HepG2 (cell line): ENCODE results near the gene NEK5. TPM values are rescaled to one million over a fixed set of nuclear protein-coding genes. Genes with fewer than 3 reads are reported as not detected.

Source experiments
- ATAC-seq: fragments of 200-7000 bp; cut with Tn5 transposase; 3 replicates; pipeline ENCODE4 v1.9.1; 2020; ENCODE audit warnings: mild to moderate bottlenecking, moderate library complexity
- BruUV-seq: library from RNA; stranded (reverse); fragments of 400-500 nt; replicated peaks from 2 replicates; lab custom pipeline; 2021; lab: Mats Ljungman, UMichigan
- CTCF ChIA-PET: fragments of 300-600 bp; formaldehyde crosslinking; extraction: SDS; loops from one replicate; lab custom pipeline; 2021; ENCODE audit warnings: low total read pairs, inconsistent platforms, low intra/inter-chr PET ratio; lab: Yijun Ruan, JAX
- POLR2A ChIA-PET: fragments of 350-600 bp; sonication (Branson Sonifier 250); formaldehyde crosslinking; loops from one replicate; lab custom pipeline; 2020; ENCODE audit warnings: antibody characterized with exemption, inconsistent platforms; lab: Yijun Ruan, JAX
- DNase-seq: peaks from one replicate; pipeline ENCODE4 v3.0.0-alpha.2; 2015; ENCODE audit warnings: low spot score
- FAIRE-seq: peaks from 3 replicates; lab custom pipeline; 2011; peaks lifted over from hg19 to GRCh38; lab: Jason Lieb, UNC
- H2AFZ ChIP-seq: one replicate; pipeline ENCODE4 v1.6.1; 2011; ENCODE audit warnings: low read length, inconsistent platforms
- H3K27ac ChIP-seq: fragments of 300-600 bp; 3 replicates; pipeline ENCODE4 v1.8.0; 2011; ENCODE audit warnings: mixed run types, mild to moderate bottlenecking, mixed read lengths, low read length, inconsistent platforms; ENCODE audit not compliant: insufficient read depth; ENCODE audit errors: extremely low read length
- H3K27me3 ChIP-seq, 2 experiments: fragments of 200-600 bp in 1 of 2; 2 replicates in 1 of 2; 3 replicates in 1 of 2; pipeline versions ENCODE4 v1.6.0 to v1.8.0; 2011; ENCODE audit warnings: low read length in 2 of 2, mild to moderate bottlenecking in 2 of 2, moderate library complexity in 2 of 2, inconsistent platforms in 1 of 2; ENCODE audit not compliant: insufficient read depth in 2 of 2, control insufficient read depth in 1 of 2
- H3K36me3 ChIP-seq, 2 experiments: fragments of 200-600 bp in 1 of 2; replicated peaks in 1 of 2; 2 replicates in 1 of 2; 3 replicates in 1 of 2; pipeline versions ENCODE4 v1.5.1 to v1.8.0; 2011; ENCODE audit warnings: low read length in 2 of 2, inconsistent platforms in 1 of 2; ENCODE audit not compliant: insufficient read depth in 2 of 2, control insufficient read depth in 1 of 2
- H3K4me1 ChIP-seq: 2 replicates; pipeline ENCODE4 v1.5.1; 2012; ENCODE audit warnings: low read length, inconsistent platforms; ENCODE audit not compliant: insufficient read depth
- H3K4me2 ChIP-seq: 2 replicates; pipeline ENCODE4 v1.6.0; 2011; ENCODE audit warnings: low read depth, low read length, inconsistent platforms
- H3K4me3 ChIP-seq, 3 experiments: fragments of 200-600 bp in 1 of 3; sonication (generic), shearing (Covaris generic) in 1 of 3; replicated peaks in 1 of 3; 2 replicates each; pipeline ENCODE4 v1.5.1; 2011 to 2016; ENCODE audit warnings: low read length in 3 of 3, inconsistent platforms in 2 of 3, low read depth in 2 of 3, mild to moderate bottlenecking in 2 of 3, control low read depth in 1 of 3, mixed read lengths in 1 of 3; ENCODE audit not compliant: insufficient read depth in 1 of 3
- H3K79me2 ChIP-seq: one replicate; pipeline ENCODE4 v1.6.1; 2011; ENCODE audit warnings: low read length, inconsistent platforms; ENCODE audit not compliant: insufficient read depth
- H3K9ac ChIP-seq: 2 replicates; pipeline ENCODE4 v1.6.0; 2011; ENCODE audit warnings: mild to moderate bottlenecking, low read depth, low read length, inconsistent platforms; ENCODE audit not compliant: insufficient read depth
- H3K9me3 ChIP-seq: 2 replicates; pipeline ENCODE4 v1.5.1; 2012; ENCODE audit warnings: mild to moderate bottlenecking, low read length
- H4K20me1 ChIP-seq: 2 replicates; pipeline ENCODE4 v1.6.0; 2011; ENCODE audit warnings: inconsistent platforms, mild to moderate bottlenecking, low read length, moderate library complexity; ENCODE audit not compliant: insufficient read depth
- ZFP82 ChIP-seq: sonication (generic); formaldehyde crosslinking; IDR thresholded peaks from 2 replicates; pipeline ENCODE4 v1.5.1; 2020; ENCODE audit warnings: mild to moderate bottlenecking, missing genetic modification reagents, borderline replicate concordance
- ZFX ChIP-seq: sonication (generic); formaldehyde crosslinking; IDR thresholded peaks from 2 replicates; pipeline ENCODE4 v1.4.0; 2020; ENCODE audit warnings: mild to moderate bottlenecking, low read depth, missing genetic modification reagents, moderate library complexity
- ZIK1 ChIP-seq: sonication (generic); formaldehyde crosslinking; IDR thresholded peaks from 2 replicates; pipeline ENCODE4 v1.5.0; 2020; ENCODE audit warnings: mild to moderate bottlenecking, low read depth, missing genetic modification reagents, borderline replicate concordance
- WGBS: methylation state at CpG from one replicate; pipeline ENCODE4 v1.1.6; 2017; ENCODE audit warnings: low lambda C conversion rate; 5-methylcytosine and 5-hydroxymethylcytosine counted together
- in situ Hi-C: cut with HindIII; loops from 2 replicates; pipeline ENCODE4 v1.10.0; 2017; ENCODE audit warnings: low pct_unique_long_range_greater_than_20kb; ENCODE audit not compliant: extremely low pct_ligation_motif_present
- intact Hi-C: fragments of 100-400 bp; cut with micrococcal nuclease; formaldehyde crosslinking; loops from one replicate; pipeline ENCODE4 v1.10.0; 2022; ENCODE audit not compliant: unreplicated experiment
- polyA plus RNA-seq, 8 experiments: library from polyadenylated mRNA; depleted of rRNA in 3 of 8; stranded (reverse) in 7 of 8; unstranded in 1 of 8; fragments of >200 nt; fragmentation: Illumina TruSeq in 4 of 8; extraction: Trizol in 4 of 8; gene quantifications; 2 replicates each; pipeline versions ENCODE4 v1.2.1 to v1.2.3, GENCODE V29; 2011 to 2016; ENCODE audit warnings: low read depth in 4 of 8, missing spikeins in 1 of 8, mixed read lengths in 1 of 8; ENCODE audit not compliant: insufficient read depth in 1 of 8
- total RNA-seq, 5 experiments: library from RNA; depleted of rRNA; stranded (reverse); fragments of >200 nt; fragmentation: Illumina TruSeq; extraction: Trizol; gene quantifications; 2 replicates each; pipeline ENCODE4 v1.2.3, GENCODE V29; 2016; ENCODE audit warnings: low read depth in 1 of 5
- TF ChIP-seq, protein P1 (sequence below): IDR thresholded peaks from 2 replicates; pipeline ENCODE4 v1.6.1; 2016; ENCODE audit warnings: low read depth, missing genetic modification reagents, missing compliant biosample characterization
- TF ChIP-seq, protein P2 (sequence below): sonication (generic); formaldehyde crosslinking; conservative IDR thresholded peaks from 2 replicates; pipeline ENCODE4 v1.8.0; 2022; ENCODE audit warnings: missing genetic modification reagents
- TF ChIP-seq, protein P3 (sequence below), 2 experiments: sonication (generic) in 1 of 2; formaldehyde crosslinking in 1 of 2; IDR thresholded peaks; 2 replicates each; pipeline versions ENCODE4 v1.4.0 to v1.6.1; 2016 to 2020; ENCODE audit warnings: borderline replicate concordance in 1 of 2, low read depth in 1 of 2, mild to moderate bottlenecking in 1 of 2, missing genetic modification reagents in 1 of 2

The NEK5 gene
- total and polyA plus RNA-seq, 2 of the 13 experiments (the other 11 are each of a cell fraction or from before 2014, with no cell fraction given), result 0.12 to 0.22 TPM

DNA sequence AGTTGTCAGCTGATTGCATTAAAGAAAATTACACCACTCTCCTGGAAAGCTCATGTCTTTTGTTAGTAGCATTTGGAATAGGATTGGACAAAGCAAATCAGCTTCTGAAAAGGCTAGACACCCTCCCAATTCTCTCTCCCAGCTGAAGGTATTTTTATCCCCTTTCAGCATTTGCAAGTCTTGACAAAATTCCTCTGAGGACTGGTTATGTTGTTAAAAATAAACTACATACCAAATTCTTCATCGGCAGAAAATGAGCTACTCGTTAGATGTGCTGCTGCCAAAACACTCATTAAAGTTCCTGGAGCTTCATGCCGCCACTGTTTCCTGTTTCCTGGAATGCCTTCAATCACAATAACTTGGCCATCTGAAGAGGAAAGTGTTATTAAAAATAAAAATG is 67.3 kb downstream of the NEK5 start:
- CTCF ChIA-PET, result no interaction called here
- ATAC-seq (no peak), FAIRE-seq (no peak), DNase-seq (no peak)
- H3K4me2 ChIP-seq, result 0 out of 2 replicates have a peak overlapping the region, but pooled peaks have one; percentile 32
- H3K27me3 ChIP-seq, result 0 out of 5 replicates have a peak, but pooled peaks cover 0 to 2% of the 10 kb centered on the region in 2 experiments
- no peak overlapping the region for H3K4me3 ChIP-seq
- H2AFZ ChIP-seq, result no peak overlapping the region
- no peak overlapping the region for H3K9ac ChIP-seq
- POLR2A ChIA-PET, result no interaction called here
- intact Hi-C loops (no loop called here), in situ Hi-C loops (no loop called here)
- WGBS, result 41% methylated on average over 3 of the region's 3 CpGs
- H3K27ac ChIP-seq, result no peak overlapping the region
- H4K20me1 ChIP-seq, result no peaks in the 10 kb centered on the region
- TF ChIP-seq, protein P1, sequence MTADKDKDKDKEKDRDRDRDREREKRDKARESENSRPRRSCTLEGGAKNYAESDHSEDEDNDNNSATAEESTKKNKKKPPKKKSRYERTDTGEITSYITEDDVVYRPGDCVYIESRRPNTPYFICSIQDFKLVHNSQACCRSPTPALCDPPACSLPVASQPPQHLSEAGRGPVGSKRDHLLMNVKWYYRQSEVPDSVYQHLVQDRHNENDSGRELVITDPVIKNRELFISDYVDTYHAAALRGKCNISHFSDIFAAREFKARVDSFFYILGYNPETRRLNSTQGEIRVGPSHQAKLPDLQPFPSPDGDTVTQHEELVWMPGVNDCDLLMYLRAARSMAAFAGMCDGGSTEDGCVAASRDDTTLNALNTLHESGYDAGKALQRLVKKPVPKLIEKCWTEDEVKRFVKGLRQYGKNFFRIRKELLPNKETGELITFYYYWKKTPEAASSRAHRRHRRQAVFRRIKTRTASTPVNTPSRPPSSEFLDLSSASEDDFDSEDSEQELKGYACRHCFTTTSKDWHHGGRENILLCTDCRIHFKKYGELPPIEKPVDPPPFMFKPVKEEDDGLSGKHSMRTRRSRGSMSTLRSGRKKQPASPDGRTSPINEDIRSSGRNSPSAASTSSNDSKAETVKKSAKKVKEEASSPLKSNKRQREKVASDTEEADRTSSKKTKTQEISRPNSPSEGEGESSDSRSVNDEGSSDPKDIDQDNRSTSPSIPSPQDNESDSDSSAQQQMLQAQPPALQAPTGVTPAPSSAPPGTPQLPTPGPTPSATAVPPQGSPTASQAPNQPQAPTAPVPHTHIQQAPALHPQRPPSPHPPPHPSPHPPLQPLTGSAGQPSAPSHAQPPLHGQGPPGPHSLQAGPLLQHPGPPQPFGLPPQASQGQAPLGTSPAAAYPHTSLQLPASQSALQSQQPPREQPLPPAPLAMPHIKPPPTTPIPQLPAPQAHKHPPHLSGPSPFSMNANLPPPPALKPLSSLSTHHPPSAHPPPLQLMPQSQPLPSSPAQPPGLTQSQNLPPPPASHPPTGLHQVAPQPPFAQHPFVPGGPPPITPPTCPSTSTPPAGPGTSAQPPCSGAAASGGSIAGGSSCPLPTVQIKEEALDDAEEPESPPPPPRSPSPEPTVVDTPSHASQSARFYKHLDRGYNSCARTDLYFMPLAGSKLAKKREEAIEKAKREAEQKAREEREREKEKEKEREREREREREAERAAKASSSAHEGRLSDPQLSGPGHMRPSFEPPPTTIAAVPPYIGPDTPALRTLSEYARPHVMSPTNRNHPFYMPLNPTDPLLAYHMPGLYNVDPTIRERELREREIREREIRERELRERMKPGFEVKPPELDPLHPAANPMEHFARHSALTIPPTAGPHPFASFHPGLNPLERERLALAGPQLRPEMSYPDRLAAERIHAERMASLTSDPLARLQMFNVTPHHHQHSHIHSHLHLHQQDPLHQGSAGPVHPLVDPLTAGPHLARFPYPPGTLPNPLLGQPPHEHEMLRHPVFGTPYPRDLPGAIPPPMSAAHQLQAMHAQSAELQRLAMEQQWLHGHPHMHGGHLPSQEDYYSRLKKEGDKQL (CRISPR knock-in tag), result no peak
- TF ChIP-seq, protein P2, sequence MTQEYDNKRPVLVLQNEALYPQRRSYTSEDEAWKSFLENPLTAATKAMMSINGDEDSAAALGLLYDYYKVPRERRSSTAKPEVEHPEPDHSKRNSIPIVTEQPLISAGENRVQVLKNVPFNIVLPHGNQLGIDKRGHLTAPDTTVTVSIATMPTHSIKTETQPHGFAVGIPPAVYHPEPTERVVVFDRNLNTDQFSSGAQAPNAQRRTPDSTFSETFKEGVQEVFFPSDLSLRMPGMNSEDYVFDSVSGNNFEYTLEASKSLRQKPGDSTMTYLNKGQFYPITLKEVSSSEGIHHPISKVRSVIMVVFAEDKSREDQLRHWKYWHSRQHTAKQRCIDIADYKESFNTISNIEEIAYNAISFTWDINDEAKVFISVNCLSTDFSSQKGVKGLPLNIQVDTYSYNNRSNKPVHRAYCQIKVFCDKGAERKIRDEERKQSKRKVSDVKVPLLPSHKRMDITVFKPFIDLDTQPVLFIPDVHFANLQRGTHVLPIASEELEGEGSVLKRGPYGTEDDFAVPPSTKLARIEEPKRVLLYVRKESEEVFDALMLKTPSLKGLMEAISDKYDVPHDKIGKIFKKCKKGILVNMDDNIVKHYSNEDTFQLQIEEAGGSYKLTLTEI (CRISPR knock-in tag), result no peak
- TF ChIP-seq ZFP82 (no peak), ZIK1 (CRISPR knock-in tag) (no peak), ZFX (CRISPR knock-in tag) (no peak)
- TF ChIP-seq, protein P3, sequence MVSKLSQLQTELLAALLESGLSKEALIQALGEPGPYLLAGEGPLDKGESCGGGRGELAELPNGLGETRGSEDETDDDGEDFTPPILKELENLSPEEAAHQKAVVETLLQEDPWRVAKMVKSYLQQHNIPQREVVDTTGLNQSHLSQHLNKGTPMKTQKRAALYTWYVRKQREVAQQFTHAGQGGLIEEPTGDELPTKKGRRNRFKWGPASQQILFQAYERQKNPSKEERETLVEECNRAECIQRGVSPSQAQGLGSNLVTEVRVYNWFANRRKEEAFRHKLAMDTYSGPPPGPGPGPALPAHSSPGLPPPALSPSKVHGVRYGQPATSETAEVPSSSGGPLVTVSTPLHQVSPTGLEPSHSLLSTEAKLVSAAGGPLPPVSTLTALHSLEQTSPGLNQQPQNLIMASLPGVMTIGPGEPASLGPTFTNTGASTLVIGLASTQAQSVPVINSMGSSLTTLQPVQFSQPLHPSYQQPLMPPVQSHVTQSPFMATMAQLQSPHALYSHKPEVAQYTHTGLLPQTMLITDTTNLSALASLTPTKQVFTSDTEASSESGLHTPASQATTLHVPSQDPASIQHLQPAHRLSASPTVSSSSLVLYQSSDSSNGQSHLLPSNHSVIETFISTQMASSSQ (IDR thresholded peaks at IDR 0.05; ENCODE audit: low read depth), result no peak
- TF ChIP-seq, protein P3 (CRISPR knock-in tag; IDR thresholded peaks at IDR 0.05; ENCODE audit: borderline replicate concordance), result no peak
- H3K9me3 ChIP-seq, result peaks cover 16% of the 10 kb centered on the region
- BruUV-seq, result no TSS peak
- H3K4me1 ChIP-seq, result no peaks in the 10 kb centered on the region
- H3K79me2 ChIP-seq, result no peaks in the 10 kb centered on the region
- H3K36me3 ChIP-seq, result no peaks in the 10 kb centered on the region
